Esophagus squamous epithelium (tissue), 4 donors: ENCODE data around the gene INTS4.
"Not testable (repeated sequence)": the region's sequence is repeated elsewhere in the genome, so short reads cannot be mapped to it uniquely, and the experiment has no call there.

Experiments used
- CTCF ChIP-seq, 6 experiments: fragments of 450-650 bp in 4 of 6; fragments of 200-600 bp in 2 of 6; sonication (generic) in 2 of 6; IDR thresholded peaks; one replicate each; pipeline ENCODE4 v1.5.1; 2016 to 2019; ENCODE audit warnings: antibody characterized with exemption in 6 of 6, mild to moderate bottlenecking in 4 of 6, moderate library complexity in 4 of 6
- POLR2A ChIP-seq, 4 donors: fragments of 450-650 bp; IDR thresholded peaks; one replicate each; pipeline ENCODE4 v1.6.1; 2017; ENCODE audit warnings: antibody characterized with exemption in 4 of 4, mild to moderate bottlenecking in 4 of 4, moderate library complexity in 3 of 4

GRCh38 chr11:77890619-77891056 lies 103.8 kb downstream of the INTS4 start:
- not testable (repeated sequence) for TF ChIP-seq CTCF, POLR2A (IDR thresholded peaks at IDR 0.05)
